Measurements from ENCODE around the gene SELENOS. TPM values are rescaled to one million over a fixed set of nuclear protein-coding genes. Genes with fewer than 3 reads are reported as not detected.
A peak's percentile ranks its signal among the peaks of the same experiment; 100 is the strongest.

SELENOS gene
- total RNA-seq, 1 donor from 2014 or later = 84.8 TPM

- Mint-ChIP-seq H3K4me1 (ENCODE audit: low read depth) (no peaks in the 10 kb centered on the region), H3K4me3 (ENCODE audit: unreplicated experiment) (no peak overlapping the region), H3K36me3 (ENCODE audit: low read depth) (peaks cover 19% of the 10 kb centered on the region)
Observed at GRCh38 chr15:101283931-101284330, 6.6 kb upstream of the SELENOS start.

GRCh38 chr15:101280007-101280406 lies 2.7 kb upstream of the SELENOS start:
- TF ChIP-seq CTCF (IDR thresholded peaks at IDR 0.05) = no peak
- Mint-ChIP-seq H3K27me3 (ENCODE audit: low read depth) (no peaks in the 10 kb centered on the region), H3K9me3 (ENCODE audit: low read depth) (no peaks in the 10 kb centered on the region), H3K4me1 (ENCODE audit: low read depth) (peaks cover 18% of the 10 kb centered on the region), H3K36me3 (ENCODE audit: low read depth) (peaks cover 11% of the 10 kb centered on the region), H3K27ac (ENCODE audit: unreplicated experiment) (no peak overlapping the region), H3K4me3 (ENCODE audit: unreplicated experiment) (no peak overlapping the region)
- DNase-seq (ENCODE audit: low spot score) = no peak

More at GRCh38 chr15:101283931-101284330, 6.6 kb upstream of the SELENOS start:
- Mint-ChIP-seq H3K27me3 (ENCODE audit: low read depth) (no peaks in the 10 kb centered on the region), H3K27ac (ENCODE audit: unreplicated experiment) (no peak overlapping the region), H3K9me3 (ENCODE audit: low read depth) (no peaks in the 10 kb centered on the region)
- DNase-seq (ENCODE audit: low spot score) = no peak
- TF ChIP-seq CTCF (IDR thresholded peaks at IDR 0.05) = no peak

GRCh38 chr15:101277943-101278564 lies 769 bp upstream of the SELENOS start:
- Mint-ChIP-seq H3K36me3 (ENCODE audit: low read depth) (peaks cover 23% of the 10 kb centered on the region), H3K27ac (ENCODE audit: unreplicated experiment) (peak overlapping the region; percentile 90), H3K27me3 (ENCODE audit: low read depth) (no peaks in the 10 kb centered on the region), H3K4me1 (ENCODE audit: low read depth) (peaks cover 18% of the 10 kb centered on the region), H3K9me3 (ENCODE audit: low read depth) (no peaks in the 10 kb centered on the region), H3K4me3 (ENCODE audit: unreplicated experiment) (peak overlapping the region; percentile 99)
- TF ChIP-seq CTCF (IDR thresholded peaks at IDR 0.05) = no peak
- no peak for DNase-seq (ENCODE audit: low spot score)

GRCh38 chr15:101276501-101277037 lies 716 bp downstream of the SELENOS start:
- peak overlapping the region; percentile 99 for H3K4me3 Mint-ChIP-seq (ENCODE audit: unreplicated experiment)
- peaks cover 18% of the 10 kb centered on the region for H3K4me1 Mint-ChIP-seq (ENCODE audit: low read depth)
- no peaks in the 10 kb centered on the region for H3K27me3 Mint-ChIP-seq (ENCODE audit: low read depth)
- H3K27ac Mint-ChIP-seq (ENCODE audit: unreplicated experiment) = peak overlapping the region; percentile 99
- no peak for DNase-seq (ENCODE audit: low spot score)
- H3K9me3 Mint-ChIP-seq (ENCODE audit: low read depth) = no peaks in the 10 kb centered on the region
- peak; percentile 75 for TF ChIP-seq CTCF (IDR thresholded peaks at IDR 0.05)
- H3K36me3 Mint-ChIP-seq (ENCODE audit: low read depth) = peaks cover 32% of the 10 kb centered on the region

- no peak for TF ChIP-seq CTCF (IDR thresholded peaks at IDR 0.05)
- peaks cover 40% of the 10 kb centered on the region for H3K36me3 Mint-ChIP-seq (ENCODE audit: low read depth)
- H3K4me1 Mint-ChIP-seq (ENCODE audit: low read depth) = peaks cover 18% of the 10 kb centered on the region
- H3K27me3 Mint-ChIP-seq (ENCODE audit: low read depth) = no peaks in the 10 kb centered on the region
- H3K4me3 Mint-ChIP-seq (ENCODE audit: unreplicated experiment) = no peak overlapping the region
- H3K9me3 Mint-ChIP-seq (ENCODE audit: low read depth) = no peaks in the 10 kb centered on the region
- no peak for DNase-seq (ENCODE audit: low spot score)
- H3K27ac Mint-ChIP-seq (ENCODE audit: unreplicated experiment) = no peak overlapping the region
Observed at GRCh38 chr15:101275018-101275417, 2.3 kb downstream of the SELENOS start.

Data from chondrocyte (in vitro differentiated cells).